SU-DHL-6 (cell line): ENCODE measurements around the gene FMO4.
"Not testable (repeated sequence)": the region's sequence is repeated elsewhere in the genome, so short reads cannot be mapped to it uniquely, and the experiment has no call there.

Experiments
- H2AFZ ChIP-seq: fragments of 200-600 bp; sonication (generic); 2 replicates; pipeline ENCODE4 v1.6.1; 2014; ENCODE audit warnings: low read depth, mild to moderate bottlenecking, moderate library complexity, mixed read lengths, antibody characterized with exemption, low read length; ENCODE audit not compliant: severe bottlenecking
- H3F3A ChIP-seq: fragments of 200-600 bp; shearing (Covaris generic); 2 replicates; pipeline ENCODE4 v1.6.0; 2016; ENCODE audit warnings: antibody characterized with exemption, mild to moderate bottlenecking; ENCODE audit not compliant: insufficient read depth
- H3K27ac ChIP-seq: fragments of 200-600 bp; sonication (generic); 2 replicates; pipeline ENCODE4 v1.5.1; 2016; ENCODE audit warnings: low read depth, mild to moderate bottlenecking, low read length, moderate library complexity, mixed read lengths
- H3K27me3 ChIP-seq: fragments of 200-600 bp; sonication (generic), shearing (Covaris generic); 2 replicates; pipeline ENCODE4 v1.6.0; 2014; ENCODE audit warnings: mild to moderate bottlenecking, low read length
- H3K36me3 ChIP-seq: fragments of 200-600 bp; sonication (generic); 2 replicates; pipeline ENCODE4 v1.6.1; 2014; ENCODE audit warnings: mild to moderate bottlenecking, low read length, mixed read lengths
- H3K4me2 ChIP-seq: fragments of 300-600, 200-600 bp; shearing (Covaris generic), sonication (generic); 2 replicates; pipeline ENCODE4 v1.6.0; 2014; ENCODE audit warnings: low read length, low read depth, mild to moderate bottlenecking; ENCODE audit not compliant: poor library complexity, severe bottlenecking
- H3K4me3 ChIP-seq: fragments of 200-600 bp; sonication (generic); 2 replicates; pipeline ENCODE4 v1.5.1; 2014; ENCODE audit warnings: antibody characterized with exemption, low read length, mild to moderate bottlenecking, mixed read lengths; ENCODE audit not compliant: insufficient read depth, poor library complexity, severe bottlenecking
- H3K79me2 ChIP-seq: fragments of 200-600 bp; sonication (generic); 2 replicates; pipeline ENCODE4 v1.6.1; 2014; ENCODE audit warnings: mild to moderate bottlenecking, low read length, moderate library complexity; ENCODE audit not compliant: insufficient read depth
- H3K9ac ChIP-seq: fragments of 200-600 bp; sonication (generic); 2 replicates; pipeline ENCODE4 v1.7.0; 2014; ENCODE audit warnings: mild to moderate bottlenecking, low read length
- H3K9me2 ChIP-seq: fragments of 200-600 bp; sonication (generic); replicated peaks from 2 replicates; pipeline ENCODE4 v1.6.1; 2014; ENCODE audit warnings: low read length; ENCODE audit not compliant: insufficient read depth
- H3K9me3 ChIP-seq: fragments of 200-600 bp; sonication (generic); 2 replicates; pipeline ENCODE4 v1.6.1; 2014; ENCODE audit warnings: low read length, mixed read lengths; ENCODE audit not compliant: insufficient read depth
- H4K20me1 ChIP-seq: fragments of 200-600 bp; sonication (generic); 2 replicates; pipeline ENCODE4 v1.6.1; 2014; ENCODE audit warnings: low read depth, mild to moderate bottlenecking, antibody characterized with exemption, low read length, moderate library complexity, mixed read lengths
- EZH2phosphoT487 ChIP-seq: fragments of 200-600 bp; sonication (generic), shearing (Covaris generic); conservative IDR thresholded peaks from 2 replicates; pipeline ENCODE4 v1.6.1; 2018; ENCODE audit warnings: mild to moderate bottlenecking, antibody characterized with exemption, low read length, moderate library complexity, mixed read lengths
- TF ChIP-seq, protein P1 (sequence below): fragments of 200-600 bp; sonication (generic); IDR thresholded peaks from one replicate; pipeline ENCODE4 v1.5.1; 2017; ENCODE audit warnings: antibody characterized with exemption, mild to moderate bottlenecking, low read length, moderate library complexity; ENCODE audit not compliant: insufficient read depth, poor library complexity, severe bottlenecking

The FMO4 gene

DNA sequence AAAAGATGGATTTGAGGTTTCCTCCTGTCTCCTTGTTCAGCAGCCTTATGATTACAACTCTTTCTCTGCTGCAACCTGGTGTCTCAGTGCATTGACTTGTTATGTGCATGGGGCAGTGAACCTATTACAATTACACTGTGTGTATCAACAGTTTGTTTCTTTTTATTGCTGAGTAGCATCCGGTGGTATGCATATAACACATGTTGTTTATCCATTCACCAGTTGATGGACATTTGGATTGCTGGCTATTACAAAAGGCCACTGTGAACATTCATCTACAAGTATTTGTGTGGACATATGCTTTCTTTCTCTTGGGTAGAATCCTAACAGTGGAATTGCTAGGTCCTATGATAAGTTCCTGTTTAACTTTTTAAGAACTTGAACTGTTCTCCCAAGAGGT lies 65.9 kb downstream of the FMO4 start:
- TF ChIP-seq EZH2phosphoT487, result no peak
- TF ChIP-seq, protein P1, sequence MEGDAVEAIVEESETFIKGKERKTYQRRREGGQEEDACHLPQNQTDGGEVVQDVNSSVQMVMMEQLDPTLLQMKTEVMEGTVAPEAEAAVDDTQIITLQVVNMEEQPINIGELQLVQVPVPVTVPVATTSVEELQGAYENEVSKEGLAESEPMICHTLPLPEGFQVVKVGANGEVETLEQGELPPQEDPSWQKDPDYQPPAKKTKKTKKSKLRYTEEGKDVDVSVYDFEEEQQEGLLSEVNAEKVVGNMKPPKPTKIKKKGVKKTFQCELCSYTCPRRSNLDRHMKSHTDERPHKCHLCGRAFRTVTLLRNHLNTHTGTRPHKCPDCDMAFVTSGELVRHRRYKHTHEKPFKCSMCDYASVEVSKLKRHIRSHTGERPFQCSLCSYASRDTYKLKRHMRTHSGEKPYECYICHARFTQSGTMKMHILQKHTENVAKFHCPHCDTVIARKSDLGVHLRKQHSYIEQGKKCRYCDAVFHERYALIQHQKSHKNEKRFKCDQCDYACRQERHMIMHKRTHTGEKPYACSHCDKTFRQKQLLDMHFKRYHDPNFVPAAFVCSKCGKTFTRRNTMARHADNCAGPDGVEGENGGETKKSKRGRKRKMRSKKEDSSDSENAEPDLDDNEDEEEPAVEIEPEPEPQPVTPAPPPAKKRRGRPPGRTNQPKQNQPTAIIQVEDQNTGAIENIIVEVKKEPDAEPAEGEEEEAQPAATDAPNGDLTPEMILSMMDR, result no peak
- no peak overlapping the region for H3K4me3 ChIP-seq
- no peaks in the 10 kb centered on the region for H4K20me1 ChIP-seq
- H3K27ac ChIP-seq, result no peak overlapping the region
- H3K27me3 ChIP-seq, result no peaks in the 10 kb centered on the region
- no peak overlapping the region for H3K4me2 ChIP-seq
- no peak overlapping the region for H3K9ac ChIP-seq
- no peaks in the 10 kb centered on the region for H3K9me2 ChIP-seq
- H3K9me3 ChIP-seq, result no peaks in the 10 kb centered on the region
- H3K79me2 ChIP-seq, result no peaks in the 10 kb centered on the region
- H3F3A ChIP-seq, result no peaks in the 10 kb centered on the region
- no peak overlapping the region for H2AFZ ChIP-seq
- H3K36me3 ChIP-seq, result no peaks in the 10 kb centered on the region

DNA sequence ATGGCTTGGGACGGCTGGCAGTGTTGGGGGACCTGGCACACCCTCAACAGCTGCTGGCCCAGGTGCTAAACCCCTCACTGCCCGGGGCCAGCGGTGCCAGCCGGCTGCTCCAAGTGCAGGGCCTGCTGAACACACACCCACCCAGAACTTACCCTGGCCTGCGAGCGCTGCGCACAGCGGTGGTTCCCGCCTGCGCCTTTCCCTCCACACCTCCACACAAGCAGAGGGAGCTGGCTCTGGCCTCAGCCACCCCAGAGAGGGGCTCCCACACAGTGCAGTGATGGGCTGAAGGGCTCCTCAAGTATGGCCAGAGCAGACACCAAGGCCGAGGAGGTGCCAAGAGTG lies 67.9 kb downstream of the FMO4 start:
- Histone ChIP-seq H3K27me3 (no peaks in the 10 kb centered on the region), H3K36me3 (no peaks in the 10 kb centered on the region), H3K4me3 (no peak overlapping the region), H3K9me2 (no peaks in the 10 kb centered on the region), H3K9ac (no peak overlapping the region), H2AFZ (no peak overlapping the region), H3K79me2 (no peaks in the 10 kb centered on the region), H3F3A (no peaks in the 10 kb centered on the region), H3K9me3 (no peaks in the 10 kb centered on the region), H3K27ac (no peak overlapping the region), H3K4me2 (no peak overlapping the region), H4K20me1 (no peaks in the 10 kb centered on the region)
- TF ChIP-seq EZH2phosphoT487, result no peak
- TF ChIP-seq, protein P1, result no peak

- Histone ChIP-seq H3F3A (no peaks in the 10 kb centered on the region), H3K36me3 (no peaks in the 10 kb centered on the region), H3K27ac (no peak overlapping the region), H4K20me1 (no peaks in the 10 kb centered on the region), H3K9me3 (no peaks in the 10 kb centered on the region), H3K4me2 (no peak overlapping the region), H2AFZ (no peak overlapping the region), H3K9ac (no peak overlapping the region), H3K79me2 (no peaks in the 10 kb centered on the region), H3K27me3 (no peaks in the 10 kb centered on the region), H3K9me2 (no peaks in the 10 kb centered on the region), H3K4me3 (no peak overlapping the region)
- no peak for TF ChIP-seq EZH2phosphoT487
- TF ChIP-seq, protein P1, result no peak
These were observed 70.5 kb downstream of the FMO4 start for GRCh38 chr1:171384496-171384895.

DNA sequence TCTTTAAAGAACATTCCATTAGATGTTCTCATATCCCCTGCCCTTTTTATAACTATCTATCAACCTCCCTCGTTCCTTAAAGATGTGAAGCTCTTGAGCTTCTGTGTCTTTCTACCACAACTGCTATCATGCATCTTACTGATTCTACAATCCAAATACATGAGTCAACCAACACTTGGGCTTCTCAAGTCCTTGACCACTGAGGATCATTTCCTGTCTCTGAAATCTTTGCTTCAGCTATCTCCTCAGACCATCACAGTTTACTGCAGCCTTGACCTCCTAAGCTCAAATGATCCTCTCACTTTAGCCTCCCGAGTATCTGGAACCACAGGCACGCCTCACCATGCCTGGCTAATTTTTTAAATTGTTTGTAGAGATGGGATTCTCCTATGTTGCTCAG lies 75.2 kb downstream of the FMO4 start:
- no peaks in the 10 kb centered on the region for H3K36me3 ChIP-seq
- no peaks in the 10 kb centered on the region for H3F3A ChIP-seq
- no peak overlapping the region for H3K9ac ChIP-seq
- no peaks in the 10 kb centered on the region for H3K9me2 ChIP-seq
- no peaks in the 10 kb centered on the region for H3K9me3 ChIP-seq
- H3K79me2 ChIP-seq, result no peaks in the 10 kb centered on the region
- H2AFZ ChIP-seq, result no peak overlapping the region
- H3K4me3 ChIP-seq, result no peak overlapping the region
- no peaks in the 10 kb centered on the region for H3K27me3 ChIP-seq
- no peak overlapping the region for H3K27ac ChIP-seq
- TF ChIP-seq, protein P1, result no peak
- TF ChIP-seq EZH2phosphoT487, result no peak
- no peak overlapping the region for H3K4me2 ChIP-seq
- H4K20me1 ChIP-seq, result no peaks in the 10 kb centered on the region

GRCh38 chr1:171390740-171391139 lies 76.8 kb downstream of the FMO4 start:
- H3K9me2 ChIP-seq, H3K9me3 ChIP-seq, H2AFZ ChIP-seq, H3K9ac ChIP-seq, H3F3A ChIP-seq, H4K20me1 ChIP-seq, H3K36me3 ChIP-seq, H3K4me2 ChIP-seq, H3K79me2 ChIP-seq, H3K27ac ChIP-seq, H3K27me3 ChIP-seq, H3K4me3 ChIP-seq: not testable (repeated sequence)
